CD4-positive, alpha-beta T cell treated with Interleukin-21 for 1 hour (primary cell): ENCODE results near the gene DUS1L.

Source experiments
- DNase-seq: peaks from one replicate; pipeline ENCODE4 v3.0.0-alpha.2; 2020

DUS1L gene

DNA sequence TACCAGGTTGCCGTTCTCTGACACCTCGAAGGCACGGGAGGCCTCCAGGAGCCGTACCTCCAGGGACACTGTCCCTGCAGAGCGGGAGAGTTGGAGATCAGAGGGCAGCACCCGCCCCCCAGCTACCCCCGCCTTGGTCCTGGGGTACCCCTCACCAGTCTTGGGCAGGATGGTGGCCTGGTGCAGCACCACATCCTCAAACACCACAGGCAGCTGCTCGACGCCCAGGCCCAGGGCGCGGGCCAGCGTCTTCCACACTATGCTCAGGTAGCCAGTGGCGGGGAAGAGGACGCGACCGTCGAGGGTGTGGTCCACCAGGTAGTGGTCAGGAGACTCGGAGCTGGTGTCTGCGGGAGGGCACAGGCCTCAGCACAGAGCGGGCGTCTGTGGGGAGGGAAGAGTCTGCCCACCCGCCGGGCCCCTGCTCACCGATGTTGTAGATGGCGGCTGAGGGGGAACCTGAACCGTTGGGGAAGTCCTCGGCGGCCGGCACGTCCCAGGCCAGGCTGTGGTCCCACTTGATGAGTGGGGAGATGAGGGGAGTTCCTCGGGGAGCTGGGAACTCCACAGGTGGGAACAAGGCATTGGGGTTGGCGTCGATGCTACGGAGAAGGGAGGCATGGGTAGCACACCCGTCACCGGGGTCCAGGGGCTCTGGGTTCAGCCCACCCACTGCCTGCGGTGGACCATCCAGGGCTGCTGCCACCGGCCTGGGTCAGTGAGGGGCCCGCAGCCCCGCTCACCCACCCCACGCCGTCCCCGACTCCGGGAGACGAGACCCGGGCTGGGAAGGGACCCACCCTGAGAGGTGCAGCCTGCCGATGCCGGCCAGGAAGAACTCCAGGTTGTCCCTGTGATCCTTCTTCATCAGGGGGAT, 22.6 kb upstream of the DUS1L start:
- DNase-seq: no peak

DNA sequence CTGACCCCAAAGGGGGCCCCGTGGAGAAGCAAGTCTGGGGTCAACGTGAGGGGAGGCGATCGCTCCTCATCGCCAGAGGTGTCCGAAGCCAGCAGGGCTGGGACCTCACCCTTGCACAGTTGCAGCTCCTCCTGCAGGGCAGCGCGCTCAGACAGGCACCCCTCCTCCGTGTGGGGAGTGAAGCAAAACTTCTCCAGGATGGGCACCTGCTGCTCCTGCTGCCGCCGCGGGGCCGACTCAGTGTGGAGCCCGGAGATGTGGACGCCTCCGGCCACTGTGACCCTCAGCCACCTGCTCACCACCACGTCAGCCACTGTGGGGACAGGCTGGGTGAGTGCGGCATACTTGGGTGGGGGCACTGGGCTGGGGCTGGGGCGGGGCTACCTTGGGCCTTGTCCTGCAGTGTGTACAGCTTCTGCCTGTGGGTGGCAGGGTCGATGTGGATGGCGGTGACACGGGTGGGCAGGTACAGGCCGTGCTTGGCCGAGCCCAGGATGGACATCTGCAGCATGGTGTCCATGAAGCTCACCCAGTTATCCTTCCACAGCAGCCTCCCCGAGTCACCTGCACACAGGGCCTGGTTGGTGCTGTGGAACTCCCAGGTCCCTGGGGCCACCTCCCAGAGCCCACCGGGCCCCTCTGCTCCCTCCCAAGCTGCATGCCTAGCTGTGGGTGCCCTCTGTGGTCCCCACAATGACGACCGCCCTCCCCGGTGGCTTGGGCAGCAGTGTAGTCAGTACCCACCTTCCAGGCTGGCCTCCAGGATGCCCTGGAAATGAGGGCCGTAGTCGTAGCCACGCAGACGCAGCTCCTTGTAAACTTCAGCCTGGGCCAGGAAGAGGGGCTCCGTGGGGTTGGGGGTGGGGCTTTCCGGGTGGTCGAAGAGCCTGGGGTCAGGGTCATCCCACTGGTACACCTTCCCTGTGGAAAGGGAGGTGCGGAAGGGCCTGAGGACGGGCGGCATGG, 21.6 kb upstream of the DUS1L start:
- DNase-seq: no peak

DNA sequence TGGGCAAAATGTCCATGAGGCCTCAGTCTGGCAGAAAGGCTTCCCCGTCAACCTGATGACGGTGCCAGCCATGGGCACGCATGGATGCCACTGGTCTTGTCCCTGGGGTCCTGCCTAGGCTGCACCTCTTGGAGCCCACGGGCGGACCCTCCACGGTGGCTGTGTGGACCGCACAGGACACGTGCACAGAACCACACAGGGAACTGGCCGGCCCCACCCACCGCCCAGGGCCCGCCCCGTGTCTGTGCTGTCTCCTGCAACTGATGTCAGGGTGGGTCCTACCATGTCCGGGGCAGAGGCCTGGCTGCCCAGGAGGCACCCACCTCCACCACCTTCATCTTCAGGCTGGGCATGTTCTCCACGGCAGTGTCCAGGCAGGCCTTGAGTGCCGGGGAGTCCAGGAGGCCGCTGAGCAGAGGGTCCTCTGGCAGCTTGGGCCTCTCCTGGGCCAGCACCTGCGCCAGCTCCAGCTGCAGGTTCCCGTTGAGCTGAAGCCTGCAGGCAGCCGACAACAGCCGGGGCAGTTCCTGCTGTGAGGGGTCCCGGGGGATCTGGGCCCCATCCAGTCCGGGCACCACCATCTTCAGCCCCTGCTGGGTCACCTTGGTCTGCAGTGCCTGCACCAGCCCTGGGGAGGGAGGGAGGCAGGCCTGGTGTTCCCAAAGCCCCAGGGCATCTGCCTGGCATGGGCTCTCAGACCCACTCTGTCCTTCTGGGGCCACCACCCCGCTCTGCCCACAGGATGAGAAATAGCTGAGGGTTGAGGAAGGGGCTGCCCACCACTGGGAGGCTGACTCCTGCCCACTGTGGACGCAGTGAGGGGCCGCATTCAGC, 20.5 kb upstream of the DUS1L start:
- no peak for DNase-seq

DNA sequence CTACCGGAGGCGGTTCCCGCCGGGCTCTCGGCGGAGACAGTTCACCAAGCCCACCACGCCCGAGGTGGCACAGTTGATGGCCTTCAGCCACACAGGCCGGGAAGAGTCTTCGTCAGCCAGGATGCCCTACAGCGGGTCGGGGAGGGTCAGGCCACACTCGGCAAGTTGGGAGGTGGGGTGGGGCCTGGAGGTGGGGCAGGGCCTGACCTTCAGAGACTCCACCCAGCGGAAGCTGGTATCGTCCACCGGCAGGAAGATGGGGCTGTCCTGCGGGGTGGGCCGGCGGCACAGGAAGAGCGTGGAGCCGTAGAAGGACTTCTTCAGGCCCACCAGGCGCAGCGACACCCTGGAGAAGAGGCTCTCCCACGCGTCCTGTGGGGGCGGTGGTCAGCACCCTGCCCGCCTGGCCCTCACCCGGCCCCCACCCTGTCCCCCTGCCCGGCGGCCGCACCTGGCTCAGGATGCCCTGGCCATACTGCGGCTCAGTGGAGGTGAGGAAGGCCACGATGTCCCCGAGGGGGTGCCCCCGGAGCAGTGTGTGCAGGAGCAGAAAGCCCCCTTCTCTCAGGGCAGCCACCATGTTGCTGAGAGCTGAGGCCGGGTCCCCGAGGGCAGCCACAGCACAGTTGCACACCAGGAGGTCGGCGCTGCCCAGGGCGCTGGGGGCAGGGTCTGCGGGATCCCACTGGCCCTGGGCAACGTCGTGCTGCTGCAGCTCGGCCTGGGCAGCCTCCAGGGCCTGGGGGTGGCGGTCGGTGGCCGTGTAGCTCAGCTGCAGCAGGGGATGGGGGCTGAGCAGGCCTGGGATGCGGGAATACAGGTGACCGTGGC, 19.6 kb upstream of the DUS1L start:
- DNase-seq: no peak

DNA sequence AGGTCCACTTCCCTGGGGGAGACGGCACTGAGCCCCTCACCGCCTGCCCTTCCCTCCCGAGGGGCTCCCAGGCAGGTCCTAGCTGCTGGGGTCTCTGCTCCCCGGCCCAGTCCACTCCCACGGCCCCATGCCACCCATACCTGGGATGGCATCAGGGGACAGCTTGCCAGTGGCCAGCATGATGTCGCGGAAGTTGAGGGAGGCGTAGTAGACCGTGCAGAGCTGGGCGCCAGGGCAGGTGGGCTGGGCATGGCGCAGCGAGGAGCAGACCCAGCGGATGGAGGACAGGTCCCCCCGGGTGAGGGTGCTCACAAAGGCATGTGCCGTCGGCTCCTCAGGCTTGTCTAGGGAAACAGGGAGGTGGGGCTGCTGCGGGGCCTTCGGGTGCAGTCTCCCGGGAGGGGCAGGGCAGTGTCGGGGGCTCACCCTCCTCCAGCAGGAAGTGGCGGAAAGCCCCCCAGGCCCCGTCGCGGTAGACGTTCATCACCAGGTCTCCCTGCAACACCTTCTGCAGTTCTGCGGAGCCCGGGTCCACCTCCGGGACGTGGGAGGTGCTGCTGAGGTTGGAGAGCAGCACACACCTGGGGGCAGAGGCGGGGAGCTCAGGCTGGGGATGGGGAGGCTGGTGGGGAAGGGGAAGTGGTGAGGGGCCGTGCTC, 18.9 kb upstream of the DUS1L start:
- no peak for DNase-seq

DNA sequence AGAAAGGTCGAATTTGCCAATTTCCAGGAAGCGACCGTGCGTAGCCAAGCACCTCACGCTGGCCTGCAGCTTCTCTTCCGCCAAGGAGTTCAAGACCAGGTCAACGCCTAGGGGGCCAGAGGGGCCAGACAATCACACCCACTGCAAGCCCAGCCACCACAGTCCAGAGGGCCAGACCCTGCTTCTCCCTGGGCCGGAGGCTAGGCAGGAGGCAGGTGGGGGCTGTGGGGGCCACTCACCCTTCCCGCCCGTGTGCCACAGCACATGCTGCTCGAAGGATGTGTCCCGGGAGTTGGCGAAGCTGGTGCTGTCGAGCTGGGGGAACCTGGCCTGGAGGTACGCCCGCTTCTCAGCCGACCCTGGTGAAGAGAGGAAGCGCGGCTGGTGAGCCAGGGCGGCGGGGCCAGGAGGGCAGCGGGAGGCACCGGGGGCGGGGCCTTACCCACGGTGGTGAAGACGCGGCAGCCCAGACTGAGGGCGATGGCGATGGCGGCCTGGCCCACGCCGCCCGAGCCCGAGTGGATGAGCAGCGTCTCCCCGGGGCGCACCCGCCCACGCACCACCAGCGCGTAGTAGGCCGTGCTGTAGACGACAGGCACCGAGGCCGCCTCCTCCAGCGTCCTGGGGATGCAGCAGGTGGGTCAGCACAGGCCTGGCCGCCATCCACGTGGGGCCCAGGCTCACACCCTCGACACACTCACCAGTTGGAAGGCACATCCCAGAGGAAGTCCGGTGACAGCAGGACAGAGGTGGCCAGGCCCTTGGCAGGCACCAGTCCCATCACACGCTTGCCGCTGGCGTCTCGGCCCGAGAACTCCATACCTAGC, 18.1 kb upstream of the DUS1L start:
- DNase-seq: no peak

DNA sequence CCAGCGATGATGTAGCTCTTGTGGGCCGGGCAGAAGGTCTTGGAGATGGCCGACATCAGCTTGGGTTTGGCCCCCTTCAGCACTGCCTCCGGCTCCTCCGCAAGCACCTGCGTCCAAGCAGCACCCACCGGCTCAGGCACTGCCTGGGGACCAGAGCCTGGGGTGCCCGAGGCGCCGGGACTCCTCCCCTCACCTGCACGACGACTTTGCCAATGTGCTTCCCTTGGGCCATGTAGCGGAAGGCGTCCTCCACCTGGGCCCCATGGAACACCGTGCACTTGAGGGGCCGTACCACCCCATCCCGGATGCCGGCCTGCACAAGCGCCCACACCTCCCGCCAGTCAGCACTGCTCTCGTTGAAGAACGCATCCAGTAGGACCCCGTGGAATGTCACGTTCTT, 17.4 kb upstream of the DUS1L start:
- DNase-seq: no peak

DNA sequence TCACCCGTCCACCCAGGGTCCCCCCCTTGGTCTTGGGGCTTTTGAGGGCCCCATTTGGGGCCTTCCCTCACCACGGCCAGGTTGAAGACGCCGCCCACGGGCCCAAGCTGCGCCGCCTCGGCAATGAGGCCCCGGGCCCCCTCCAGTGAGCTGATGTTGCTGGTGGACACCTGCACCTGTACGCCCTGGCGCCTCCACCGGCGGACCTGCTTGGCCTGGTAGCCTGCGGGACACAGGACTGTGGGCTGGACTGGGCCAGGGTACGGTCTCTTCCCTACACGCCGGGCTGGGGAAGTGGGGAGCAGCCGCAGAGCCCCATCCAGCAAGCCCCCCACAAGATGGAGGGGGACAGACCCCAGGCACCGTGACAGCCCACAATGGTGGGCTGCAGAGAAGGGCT, 16.9 kb upstream of the DUS1L start:
- no peak for DNase-seq

DNA sequence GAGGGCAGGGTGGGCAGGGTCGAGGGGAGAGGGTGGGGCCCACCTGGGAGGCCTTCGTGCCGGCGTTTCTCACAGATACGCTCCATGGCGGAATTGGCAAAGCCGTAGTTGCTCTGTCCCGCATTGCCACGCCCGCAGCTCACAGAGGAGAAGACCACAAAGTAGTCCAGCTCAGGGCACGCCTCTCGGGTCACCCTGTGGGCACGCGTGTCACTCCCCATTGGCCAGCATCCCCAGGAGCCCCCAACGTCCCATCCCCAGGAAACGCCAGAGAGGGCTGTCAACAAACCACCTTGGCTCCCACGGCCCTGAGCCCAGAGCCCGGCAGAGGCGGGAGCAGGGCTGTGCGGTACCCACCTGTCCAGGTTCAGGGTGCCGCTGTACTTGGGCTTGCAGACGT, 16.4 kb upstream of the DUS1L start:
- no peak for DNase-seq

DNA sequence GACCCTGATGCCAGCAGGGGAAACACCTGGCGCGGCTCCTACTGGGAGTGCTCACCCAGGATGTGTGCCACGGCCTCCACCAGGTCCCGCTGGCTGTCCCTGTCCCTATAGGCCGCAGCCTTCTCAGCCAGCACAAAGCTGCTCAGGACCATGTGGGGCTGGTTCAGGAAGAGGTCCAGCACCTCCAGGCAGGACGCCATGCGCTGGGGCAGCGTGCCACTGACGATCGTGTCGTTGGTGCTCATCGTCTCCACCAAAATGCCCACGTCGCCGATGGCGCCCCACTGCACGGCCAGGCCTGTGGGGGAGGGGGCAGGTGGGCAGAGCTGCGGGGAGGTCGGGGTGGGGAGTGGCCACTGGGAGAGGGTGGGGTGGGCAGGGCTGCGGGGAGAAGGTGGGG, 15.9 kb upstream of the DUS1L start:
- DNase-seq: no peak

DNA sequence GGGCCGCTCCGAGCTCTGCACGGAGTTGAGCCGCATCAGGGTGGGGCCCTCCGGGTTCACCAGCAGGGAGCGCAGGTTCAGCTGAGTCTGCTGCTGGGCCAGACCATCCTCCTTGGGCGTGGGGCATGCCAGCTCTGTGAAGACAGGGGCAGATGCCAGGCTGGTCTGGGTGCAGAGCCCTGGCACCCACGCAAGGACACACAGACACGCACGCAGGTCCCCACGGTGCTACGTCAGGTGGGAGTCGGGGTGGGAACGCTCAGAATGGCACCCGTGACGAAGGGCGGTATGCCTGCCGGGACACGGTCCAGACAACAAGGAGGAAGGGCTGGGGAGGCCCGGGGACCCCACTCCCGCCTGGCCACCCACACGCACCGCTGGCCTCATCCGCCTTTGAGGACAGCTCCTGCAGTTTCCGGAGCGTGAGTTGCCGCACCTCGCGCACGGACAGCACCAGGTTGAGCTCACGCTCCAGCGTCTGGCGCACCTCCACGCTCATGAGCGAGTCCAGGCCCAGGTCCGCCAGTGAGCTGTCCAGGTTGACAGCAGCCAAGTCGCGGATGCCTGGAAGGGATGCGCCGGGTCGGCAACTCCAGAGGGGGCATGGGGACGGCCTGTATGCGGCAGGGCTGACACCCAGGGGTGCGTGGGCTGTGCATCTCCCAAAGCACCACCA, 15.3 kb upstream of the DUS1L start:
- DNase-seq: no peak

DNA sequence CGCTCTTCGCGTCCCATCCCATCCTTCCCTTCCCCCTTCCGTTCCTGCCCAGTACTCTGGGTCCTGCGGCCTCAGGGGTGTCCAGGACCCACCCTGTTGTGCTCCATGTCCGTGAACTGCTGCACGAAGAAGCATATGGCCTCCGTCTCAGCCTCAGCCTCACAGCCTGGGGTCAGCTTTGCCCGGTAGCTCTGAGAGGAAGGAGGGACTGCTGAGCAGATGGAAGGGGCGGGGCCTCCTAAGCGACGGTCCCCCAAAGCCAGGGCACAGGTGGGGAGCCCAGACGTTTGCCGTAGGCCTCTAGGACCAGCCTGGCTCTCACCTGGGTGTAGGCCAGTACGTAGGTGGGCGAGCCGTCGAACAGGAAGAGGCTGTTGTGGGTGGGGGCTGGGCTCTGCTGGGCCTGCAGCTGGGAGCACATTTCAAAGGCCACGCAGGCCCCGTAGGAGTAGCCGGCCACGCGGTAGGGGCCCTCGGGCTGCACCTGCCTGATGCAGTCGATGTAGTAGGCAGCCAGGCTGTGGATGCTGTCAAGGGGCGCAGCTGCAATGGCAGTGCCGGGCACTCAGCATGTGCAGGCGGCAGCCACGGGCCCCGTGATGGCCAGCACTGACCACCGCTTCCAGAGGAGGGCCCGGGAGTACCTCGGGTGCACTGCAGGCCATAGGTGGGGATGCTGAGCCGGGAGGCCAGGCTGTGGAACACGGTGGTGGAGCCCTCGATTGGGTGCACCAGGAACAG, 14.6 kb upstream of the DUS1L start:
- DNase-seq: no peak

DNA sequence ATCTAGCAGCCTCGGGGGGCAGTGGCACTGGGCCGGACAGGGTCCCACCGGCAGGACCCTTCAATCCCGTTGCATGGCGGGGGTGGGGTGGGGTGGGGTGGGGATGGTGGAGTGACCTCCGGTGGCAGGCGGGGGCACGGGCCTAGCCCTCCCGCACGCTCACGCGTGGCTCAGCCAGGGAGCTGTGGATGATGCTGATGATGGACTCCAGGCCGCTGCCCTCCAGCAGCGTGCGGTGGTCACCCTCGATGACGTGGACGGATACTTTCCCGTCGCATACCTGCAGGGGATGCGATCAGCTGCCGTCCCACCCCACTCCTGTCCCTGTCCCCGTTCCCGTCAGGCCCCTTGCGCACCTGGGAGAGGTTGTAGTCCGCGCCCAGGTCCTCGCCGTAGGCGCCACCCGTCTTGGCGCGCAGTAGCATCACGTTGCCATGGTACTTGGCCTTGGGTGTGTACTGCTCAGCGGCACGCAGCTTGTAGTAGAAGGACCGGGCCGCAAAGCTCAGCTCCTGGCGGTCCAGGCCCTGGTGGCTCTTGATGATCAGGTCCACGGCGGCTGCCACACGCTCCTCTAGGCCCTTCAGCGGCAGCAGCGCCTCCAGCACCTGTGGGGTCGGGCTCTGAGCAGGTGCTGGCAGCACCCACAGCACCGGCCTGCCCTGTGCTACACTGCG, 13.5 kb upstream of the DUS1L start:
- DNase-seq: no peak

DNA sequence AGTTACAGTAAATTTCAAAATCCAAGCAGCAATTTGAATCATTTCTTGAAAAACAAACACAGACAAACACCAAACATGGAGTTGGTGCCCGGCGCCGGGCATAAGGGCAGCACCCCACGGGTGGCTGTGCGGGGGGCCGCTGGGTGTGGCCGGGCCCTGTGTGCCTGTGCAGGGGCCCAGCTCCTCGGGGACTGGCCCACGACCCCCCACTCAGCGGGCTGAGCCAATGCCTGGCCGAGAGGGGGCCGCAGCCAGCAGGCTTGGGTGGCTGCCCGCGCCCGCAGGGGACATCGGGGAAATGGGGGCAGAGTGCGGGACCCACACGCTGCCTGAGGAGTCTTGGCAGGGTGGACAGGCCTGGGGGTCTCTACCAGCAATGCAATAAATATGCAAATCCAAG, 12.8 kb upstream of the DUS1L start:
- no peak for DNase-seq

DNA sequence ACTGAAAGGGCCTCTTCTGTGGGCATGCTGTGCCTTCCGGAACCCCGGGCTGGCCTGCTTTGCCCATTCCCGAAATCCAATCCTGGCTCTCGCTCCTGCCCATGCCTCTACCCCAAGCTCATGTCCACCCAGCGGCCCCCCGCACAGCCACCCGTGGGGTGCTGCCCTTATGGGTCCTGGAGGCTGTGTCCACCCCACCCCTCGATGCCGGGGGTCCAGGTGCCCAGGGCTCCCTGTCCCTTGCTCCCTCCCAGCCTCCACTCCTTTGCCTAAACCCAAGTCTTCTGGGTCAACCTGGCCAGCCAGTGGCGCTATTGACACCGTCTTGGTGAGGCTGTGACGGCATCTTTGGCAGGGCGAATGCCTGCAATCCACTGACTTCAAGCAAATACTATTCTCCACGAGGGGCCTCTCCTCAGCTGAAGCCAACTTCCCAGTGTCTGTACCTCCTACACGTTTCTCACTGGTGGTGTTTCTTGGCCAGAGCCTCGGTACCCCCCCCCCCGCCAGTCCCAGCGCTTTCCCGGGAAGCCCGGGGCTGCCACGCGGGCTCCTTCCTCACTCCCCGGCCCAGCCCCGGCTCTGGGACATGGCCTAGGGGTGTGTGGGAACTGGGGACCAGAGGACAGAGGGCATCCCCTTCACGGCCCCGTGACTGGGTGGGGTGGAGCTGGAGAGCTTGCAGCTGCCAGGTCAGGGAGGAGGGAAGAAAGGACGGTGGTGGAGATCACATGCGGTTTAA, 12.2 kb upstream of the DUS1L start:
- no peak for DNase-seq

DNA sequence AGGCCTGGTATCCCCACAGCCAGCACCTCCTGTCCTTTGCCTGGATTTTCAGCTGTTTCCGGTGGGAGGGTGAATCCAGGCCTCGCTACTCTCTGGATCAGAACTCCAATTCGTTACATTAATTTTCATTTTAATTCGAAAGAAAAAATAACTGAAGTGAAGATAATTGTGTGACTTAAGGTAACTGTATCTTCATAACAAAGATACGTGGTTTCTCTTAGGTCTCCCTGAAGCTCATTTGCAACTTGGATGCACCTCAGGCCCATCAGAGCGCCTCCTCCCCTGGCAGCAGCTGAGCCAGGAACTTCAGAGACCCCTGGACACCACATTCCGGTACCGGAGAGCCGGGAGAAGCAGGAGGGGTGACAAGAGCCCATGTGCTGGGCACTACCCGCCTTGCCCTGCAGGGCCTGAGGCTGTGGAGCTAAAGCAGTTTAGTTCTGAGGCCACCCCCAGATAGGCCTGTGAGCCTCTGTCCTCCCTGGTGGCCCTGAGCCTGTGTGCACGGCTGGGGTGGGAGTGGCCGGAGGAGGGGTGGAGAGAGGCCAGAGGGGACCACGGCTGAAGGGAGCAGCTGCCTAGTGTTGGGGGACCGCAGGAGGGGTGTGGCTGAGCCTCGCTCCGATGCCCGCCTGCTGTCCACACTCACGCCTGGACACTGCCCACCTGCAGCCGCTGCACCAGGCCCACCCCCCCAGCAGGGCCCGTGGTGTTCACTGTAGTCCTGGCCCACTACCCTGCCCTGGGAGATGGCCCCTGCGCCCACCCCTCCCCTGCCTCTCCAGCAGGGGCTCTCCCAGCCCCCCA, 11.4 kb upstream of the DUS1L start:
- no peak for DNase-seq
